SIG-M5 (cell line): ENCODE measurements around the gene SLC2A2.

Source experiments
- DNase-seq: peaks from one replicate; lab custom pipeline; 2025; lab: John Stamatoyannopoulos, UW

The SLC2A2 gene

GRCh38 chr3:171026597-171027293 lies at the start of gene SLC2A2:
Gene SLC2A2, minus strand, starts transcription at chr3:171026720. Its CDS starts 50 bp downstream, at chr3:171026670.
- DNase-seq, result no peak

- no peak for DNase-seq
Measured at GRCh38 chr3:171072432-171072831, 45.9 kb upstream of the SLC2A2 start.

- DNase-seq, result no peak
Measured at GRCh38 chr3:171068658-171069057, 42.1 kb upstream of the SLC2A2 start.

- no peak for DNase-seq
Measured at GRCh38 chr3:171066206-171066605, 39.7 kb upstream of the SLC2A2 start.

- no peak for DNase-seq
Measured at GRCh38 chr3:171065732-171066131, 39.2 kb upstream of the SLC2A2 start.

- DNase-seq, result no peak
Measured at GRCh38 chr3:171064461-171064860, 37.9 kb upstream of the SLC2A2 start.

- DNase-seq, result no peak
Measured at GRCh38 chr3:171061749-171062148, 35.2 kb upstream of the SLC2A2 start.

GRCh38 chr3:171059978-171060377 lies 33.5 kb upstream of the SLC2A2 start:
- DNase-seq, result no peak

GRCh38 chr3:171058873-171059603 lies 32.5 kb upstream of the SLC2A2 start:
- no peak for DNase-seq

- no peak for DNase-seq
Measured at GRCh38 chr3:171058058-171058457, 31.5 kb upstream of the SLC2A2 start.

GRCh38 chr3:171057072-171057471 lies 30.6 kb upstream of the SLC2A2 start:
- no peak for DNase-seq

- no peak for DNase-seq
Measured at GRCh38 chr3:171056528-171056927, 30.0 kb upstream of the SLC2A2 start.

- DNase-seq, result no peak
Measured at GRCh38 chr3:171055336-171056178, 29.0 kb upstream of the SLC2A2 start.

GRCh38 chr3:171054921-171055320 lies 28.4 kb upstream of the SLC2A2 start:
- no peak for DNase-seq

- no peak for DNase-seq
Measured at GRCh38 chr3:171054231-171054630, 27.7 kb upstream of the SLC2A2 start.

GRCh38 chr3:171049861-171050444 lies 23.4 kb upstream of the SLC2A2 start:
- DNase-seq, result no peak

GRCh38 chr3:171046760-171047159 lies 20.2 kb upstream of the SLC2A2 start:
- DNase-seq, result no peak

GRCh38 chr3:171044835-171045793 lies 18.6 kb upstream of the SLC2A2 start:
- no peak for DNase-seq

- no peak for DNase-seq
Measured at GRCh38 chr3:171044384-171044783, 17.9 kb upstream of the SLC2A2 start.

GRCh38 chr3:171039674-171040073 lies 13.2 kb upstream of the SLC2A2 start:
- no peak for DNase-seq

- no peak for DNase-seq
Measured at GRCh38 chr3:171038342-171038741, 11.8 kb upstream of the SLC2A2 start.
